Measurements from ENCODE around the gene CARMIL3. TPM values are rescaled to one million over a fixed set of nuclear protein-coding genes. Genes with fewer than 3 reads are reported as not detected.
"Not testable (repeated sequence)": the region's sequence is repeated elsewhere in the genome, so short reads cannot be mapped to it uniquely, and the experiment has no call there.

Gene CARMIL3
- total and polyA plus RNA-seq, 2 experiments from 2014 or later, result not detected

GRCh38 chr14:24031331-24031730, 20.5 kb upstream of the CARMIL3 start:
- H3K27ac ChIP-seq; H3K4me3 ChIP-seq; H3K9ac ChIP-seq; H3K4me2 ChIP-seq (ENCODE audit: unreplicated experiment); in situ Hi-C loops (cut with MboI); H3K9me2 ChIP-seq (ENCODE audit: insufficient read depth); H3K36me3 ChIP-seq (ENCODE audit: low read depth); H3K27me3 ChIP-seq (replicated peaks; ENCODE audit: insufficient read depth); H3K79me2 ChIP-seq (ENCODE audit: insufficient read depth); H4K20me1 ChIP-seq (ENCODE audit: insufficient read depth); H2AFZ ChIP-seq; H3K9me3 ChIP-seq (ENCODE audit: low read depth); DNase-seq: not testable (repeated sequence)
- H3K4me1 ChIP-seq (ENCODE audit: insufficient read depth), result peaks cover 17% of the 10 kb centered on the region
- 73 to 82% methylated on average over 2 of the region's 2 CpGs for whole genome bisulfite sequencing, 2 experiments (ENCODE audit: low coverage in 1 of 2, low lambda C conversion rate in 2 of 2, missing lambda C conversion rate in 2 of 2)
- peaks cover 19% of the 10 kb centered on the region; the same call in 1 of the 2 replicates for H3F3A ChIP-seq (ENCODE audit: insufficient read depth)

- Histone ChIP-seq H3K4me1 (ENCODE audit: insufficient read depth) (peaks cover 17% of the 10 kb centered on the region), H3K27me3 (replicated peaks; ENCODE audit: insufficient read depth) (no peaks in the 10 kb centered on the region; the same call in 1 of the 2 replicates), H3K9me3 (ENCODE audit: low read depth) (no peaks in the 10 kb centered on the region), H3K27ac (no peak overlapping the region), H3F3A (ENCODE audit: insufficient read depth) (peaks cover 19% of the 10 kb centered on the region; the same call in 1 of the 2 replicates), H3K9ac (no peak overlapping the region), H3K36me3 (ENCODE audit: low read depth) (no peaks in the 10 kb centered on the region), H2AFZ (no peak overlapping the region), H3K4me3 (no peak overlapping the region), H3K4me2 (ENCODE audit: unreplicated experiment) (no peak overlapping the region), H3K79me2 (ENCODE audit: insufficient read depth) (no peaks in the 10 kb centered on the region), H4K20me1 (ENCODE audit: insufficient read depth) (no peaks in the 10 kb centered on the region), H3K9me2 (ENCODE audit: insufficient read depth) (no peaks in the 10 kb centered on the region)
- TF ChIP-seq EZH2phosphoT487 (IDR thresholded peaks at IDR 0.05; ENCODE audit: insufficient read depth, low read depth) (no peak), EZH2 (IDR thresholded peaks at IDR 0.05; ENCODE audit: insufficient read depth, poor library complexity, severe bottlenecking) (no peak)
- 96 to 100% methylated on average over 2 of the region's 2 CpGs for WGBS, 2 experiments (ENCODE audit: low coverage in 1 of 2, low lambda C conversion rate in 2 of 2, missing lambda C conversion rate in 2 of 2)
- peak; percentile 93 for DNase-seq
- in situ Hi-C loops (cut with MboI), result no loop called here
Measured at GRCh38 chr14:24032727-24033418, 18.9 kb upstream of the CARMIL3 start.

- WGBS, 2 experiments (ENCODE audit: low coverage in 1 of 2, low lambda C conversion rate in 2 of 2, missing lambda C conversion rate in 2 of 2), result 70 to 81% methylated on average over 3 of the region's 4 CpGs
- H4K20me1 ChIP-seq (ENCODE audit: insufficient read depth); H3K79me2 ChIP-seq (ENCODE audit: insufficient read depth); H3K27me3 ChIP-seq (replicated peaks; ENCODE audit: insufficient read depth); H3K9me2 ChIP-seq (ENCODE audit: insufficient read depth); H3K36me3 ChIP-seq (ENCODE audit: low read depth); H3K27ac ChIP-seq; H3K9me3 ChIP-seq (ENCODE audit: low read depth); in situ Hi-C loops (cut with MboI); DNase-seq: not testable (repeated sequence)
- Histone ChIP-seq H3K4me3 (peak overlapping the region; percentile 73), H3K4me2 (ENCODE audit: unreplicated experiment) (peak overlapping the region; percentile 73), H3K9ac (peak overlapping the region; percentile 65; the same call in 1 of the 2 replicates), H3F3A (ENCODE audit: insufficient read depth) (peaks cover 19% of the 10 kb centered on the region; the same call in 1 of the 2 replicates), H3K4me1 (ENCODE audit: insufficient read depth) (peaks cover 17% of the 10 kb centered on the region), H2AFZ (peak overlapping the region; percentile 84; the same call in 1 of the 2 replicates)
Measured at GRCh38 chr14:24035769-24036168, 16.0 kb upstream of the CARMIL3 start.

GRCh38 chr14:24036169-24036962, 15.4 kb upstream of the CARMIL3 start:
- Histone ChIP-seq H3K4me1 (ENCODE audit: insufficient read depth) (peaks cover 17% of the 10 kb centered on the region), H3K79me2 (ENCODE audit: insufficient read depth) (no peaks in the 10 kb centered on the region), H3F3A (ENCODE audit: insufficient read depth) (peaks cover 19% of the 10 kb centered on the region; the same call in 1 of the 2 replicates), H3K9me2 (ENCODE audit: insufficient read depth) (no peaks in the 10 kb centered on the region), H4K20me1 (ENCODE audit: insufficient read depth) (no peaks in the 10 kb centered on the region), H3K36me3 (ENCODE audit: low read depth) (no peaks in the 10 kb centered on the region), H3K9me3 (ENCODE audit: low read depth) (no peaks in the 10 kb centered on the region), H3K27me3 (replicated peaks; ENCODE audit: insufficient read depth) (no peaks in the 10 kb centered on the region), H3K9ac (peak overlapping the region; percentile 65), H3K27ac (peak overlapping the region; percentile 18), H3K4me2 (ENCODE audit: unreplicated experiment) (peak overlapping the region; percentile 73), H3K4me3 (peak overlapping the region; percentile 73), H2AFZ (peak overlapping the region; percentile 84)
- TF ChIP-seq EZH2phosphoT487 (IDR thresholded peaks at IDR 0.05; ENCODE audit: insufficient read depth, low read depth), result no peak
- TF ChIP-seq EZH2 (IDR thresholded peaks at IDR 0.05; ENCODE audit: insufficient read depth, poor library complexity, severe bottlenecking), result no peak
- WGBS, 2 experiments (ENCODE audit: low coverage in 1 of 2, low lambda C conversion rate in 2 of 2, missing lambda C conversion rate in 2 of 2), result 1 to 6% methylated on average over 38 to 47 of the region's 50 CpGs
- in situ Hi-C loops (cut with MboI), result no loop called here
- DNase-seq, result peak; percentile 78

GRCh38 chr14:24036963-24037657, 14.7 kb upstream of the CARMIL3 start:
- H4K20me1 ChIP-seq (ENCODE audit: insufficient read depth); in situ Hi-C loops (cut with MboI); H3K79me2 ChIP-seq (ENCODE audit: insufficient read depth); H3K9me2 ChIP-seq (ENCODE audit: insufficient read depth); H3K36me3 ChIP-seq (ENCODE audit: low read depth); DNase-seq; H3K27ac ChIP-seq; H3K27me3 ChIP-seq (replicated peaks; ENCODE audit: insufficient read depth); H3K9me3 ChIP-seq (ENCODE audit: low read depth): not testable (repeated sequence)
- Histone ChIP-seq H3K4me2 (ENCODE audit: unreplicated experiment) (peak overlapping the region; percentile 73), H2AFZ (peak overlapping the region; percentile 84), H3K4me3 (peak overlapping the region; percentile 73), H3K4me1 (ENCODE audit: insufficient read depth) (peaks cover 17% of the 10 kb centered on the region), H3F3A (ENCODE audit: insufficient read depth) (peaks cover 19% of the 10 kb centered on the region; the same call in 1 of the 2 replicates), H3K9ac (peak overlapping the region; percentile 65)
- WGBS, 2 experiments (ENCODE audit: low coverage in 1 of 2, low lambda C conversion rate in 2 of 2, missing lambda C conversion rate in 2 of 2), result 33 to 39% methylated on average over 10 of the region's 10 CpGs

All from GM23248 (cell line).